PC-9 (cell line): ENCODE measurements around the gene AFG3L2.

Experiments used
- EZH2 ChIP-seq: fragments of 200-600 bp; sonication (generic); IDR thresholded peaks from 2 replicates; pipeline ENCODE4 v1.8.0; 2017; ENCODE audit warnings: antibody characterized with exemption, low read depth
- TF ChIP-seq, protein P1 (sequence below): fragments of 200-600 bp; sonication (generic); conservative IDR thresholded peaks from 2 replicates; pipeline ENCODE4 v1.6.1; 2017; ENCODE audit warnings: mixed run types, antibody characterized with exemption, mild to moderate bottlenecking, moderate library complexity

DNA sequence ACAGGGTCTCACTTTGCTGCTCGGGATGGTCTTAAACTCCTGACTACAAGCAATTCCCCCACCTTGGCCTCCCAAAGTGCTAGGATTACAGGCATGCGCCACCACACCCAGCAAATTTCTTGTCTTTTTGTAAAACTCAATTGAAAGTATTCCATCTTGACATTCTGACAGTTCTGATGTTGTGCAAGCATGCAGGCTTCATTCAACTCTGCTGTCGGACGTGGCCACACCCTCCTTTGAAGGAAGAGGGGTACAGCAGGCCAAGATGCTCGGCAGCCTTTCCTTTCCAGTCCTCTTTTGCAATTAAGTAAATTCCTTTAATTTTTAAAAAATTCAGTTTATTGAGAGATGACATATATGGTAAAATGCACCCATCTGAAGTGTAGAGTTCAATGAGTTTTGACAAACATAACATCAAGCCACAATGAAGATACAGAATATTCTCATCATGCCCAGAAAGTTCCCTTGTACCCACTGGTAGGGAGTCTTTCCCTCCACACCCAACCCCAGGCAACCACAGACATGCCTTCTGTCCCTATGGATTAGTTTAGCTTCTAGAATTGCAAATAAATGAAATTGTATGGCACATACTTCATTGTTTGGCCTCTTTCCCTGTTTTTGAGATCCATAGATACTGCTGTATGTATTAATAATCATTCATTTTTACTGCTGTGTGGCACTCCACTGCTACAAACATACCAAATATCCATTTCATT is 35.9 kb downstream of the AFG3L2 start:
- TF ChIP-seq, protein P1, sequence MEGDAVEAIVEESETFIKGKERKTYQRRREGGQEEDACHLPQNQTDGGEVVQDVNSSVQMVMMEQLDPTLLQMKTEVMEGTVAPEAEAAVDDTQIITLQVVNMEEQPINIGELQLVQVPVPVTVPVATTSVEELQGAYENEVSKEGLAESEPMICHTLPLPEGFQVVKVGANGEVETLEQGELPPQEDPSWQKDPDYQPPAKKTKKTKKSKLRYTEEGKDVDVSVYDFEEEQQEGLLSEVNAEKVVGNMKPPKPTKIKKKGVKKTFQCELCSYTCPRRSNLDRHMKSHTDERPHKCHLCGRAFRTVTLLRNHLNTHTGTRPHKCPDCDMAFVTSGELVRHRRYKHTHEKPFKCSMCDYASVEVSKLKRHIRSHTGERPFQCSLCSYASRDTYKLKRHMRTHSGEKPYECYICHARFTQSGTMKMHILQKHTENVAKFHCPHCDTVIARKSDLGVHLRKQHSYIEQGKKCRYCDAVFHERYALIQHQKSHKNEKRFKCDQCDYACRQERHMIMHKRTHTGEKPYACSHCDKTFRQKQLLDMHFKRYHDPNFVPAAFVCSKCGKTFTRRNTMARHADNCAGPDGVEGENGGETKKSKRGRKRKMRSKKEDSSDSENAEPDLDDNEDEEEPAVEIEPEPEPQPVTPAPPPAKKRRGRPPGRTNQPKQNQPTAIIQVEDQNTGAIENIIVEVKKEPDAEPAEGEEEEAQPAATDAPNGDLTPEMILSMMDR: no peak
- no peak for TF ChIP-seq EZH2
